Endodermal cell (in vitro differentiated cells): ENCODE results near the gene INSL4. TPM values are rescaled to one million over a fixed set of nuclear protein-coding genes. Genes with fewer than 3 reads are reported as not detected.

Source experiments
- DNase-seq: peaks from one replicate; pipeline ENCODE4 v3.0.0-alpha.2; 2017
- H3K27ac ChIP-seq: 2 replicates; pipeline ENCODE4 v1.5.1; 2013; ENCODE audit warnings: mild to moderate bottlenecking, low read depth, low read length, moderate library complexity
- H3K27me3 ChIP-seq: 2 replicates; pipeline ENCODE4 v1.6.1; 2013; ENCODE audit warnings: mild to moderate bottlenecking, low read length, moderate library complexity; ENCODE audit not compliant: insufficient read depth, control insufficient read depth, poor library complexity, severe bottlenecking
- H3K36me3 ChIP-seq: 2 replicates; pipeline ENCODE4 v1.7.0; 2013; ENCODE audit warnings: mild to moderate bottlenecking, low read length, moderate library complexity; ENCODE audit not compliant: control insufficient read depth, insufficient read depth
- H3K4me1 ChIP-seq: one replicate; pipeline ENCODE4 v1.7.0; 2013; ENCODE audit warnings: low read length; ENCODE audit not compliant: control insufficient read depth, insufficient read depth
- H3K4me3 ChIP-seq: 2 replicates; pipeline ENCODE4 v1.5.1; 2013; ENCODE audit warnings: mild to moderate bottlenecking, low read length, moderate library complexity
- H3K9ac ChIP-seq: 2 replicates; pipeline ENCODE4 v1.6.1; 2013; ENCODE audit warnings: mild to moderate bottlenecking, low read length, moderate library complexity; ENCODE audit not compliant: poor library complexity, severe bottlenecking; ENCODE audit errors: extremely low read depth
- H3K9me3 ChIP-seq: 2 replicates; pipeline ENCODE4 v1.6.1; 2013; ENCODE audit warnings: mild to moderate bottlenecking, low read length, moderate library complexity; ENCODE audit not compliant: control insufficient read depth
- H3K27ac Mint-ChIP-seq: 2 replicates; pipeline ENCODE4 v1.8.0; 2020; ENCODE audit warnings: mixed read lengths
- H3K27me3 Mint-ChIP-seq: 2 replicates; pipeline ENCODE4 v1.8.0; 2021; ENCODE audit warnings: mild to moderate bottlenecking, mixed read lengths; ENCODE audit not compliant: insufficient read depth
- H3K36me3 Mint-ChIP-seq: 2 replicates; pipeline ENCODE4 v1.8.0; 2020; ENCODE audit warnings: low read depth, mixed read lengths
- H3K4me1 Mint-ChIP-seq: 2 replicates; pipeline ENCODE4 v1.8.0; 2020; ENCODE audit warnings: mixed read lengths
- H3K4me3 Mint-ChIP-seq: 2 replicates; pipeline ENCODE4 v1.8.0; 2020; ENCODE audit warnings: mild to moderate bottlenecking, moderate library complexity, mixed read lengths
- H3K9me3 Mint-ChIP-seq: 2 replicates; pipeline ENCODE4 v1.8.0; 2020; ENCODE audit warnings: mild to moderate bottlenecking, mixed read lengths
- WGBS, 2 experiments: methylation state at CpG; one replicate each; pipeline versions ENCODE4 v1.1.5 to v1.1.7; 2013; ENCODE audit warnings: missing lambda C conversion rate in 2 of 2, mixed read lengths in 1 of 2; ENCODE audit not compliant: insufficient coverage in 1 of 2, insufficient read length in 1 of 2; 5-methylcytosine and 5-hydroxymethylcytosine counted together
- total RNA-seq, 2 donors: library from RNA; stranded (reverse); fragmentation: NEBNext Ultra II Directional in 1 of 2; extraction: Animal tissue kit (Norgen Biotek cat#: 25700) in 1 of 2; gene quantifications; 2 replicates in 1 of 2; 3 replicates in 1 of 2; pipeline ENCODE4 v1.2.1, GENCODE V29; 2021
- TF ChIP-seq, protein P1 (sequence below): fragments of 200-600 bp; sonication (generic); conservative IDR thresholded peaks from 2 replicates; pipeline ENCODE4 v1.5.0; 2021; ENCODE audit warnings: antibody characterized with exemption, mild to moderate bottlenecking

Gene INSL4
- total RNA-seq, 2 donors from 2014 or later = not detected

GRCh38 chr9:5265939-5266338 lies 34.7 kb downstream of the INSL4 start:
- H3K36me3 Mint-ChIP-seq = no peaks in the 10 kb centered on the region
- no peak overlapping the region for H3K4me3 ChIP-seq
- no peak overlapping the region for H3K27ac ChIP-seq
- H3K4me1 ChIP-seq = peaks cover 6% of the 10 kb centered on the region
- 52 to 57% methylated on average over 1 of the region's 1 CpG for WGBS, 2 experiments
- no peak overlapping the region for H3K4me3 Mint-ChIP-seq
- no peaks in the 10 kb centered on the region for H3K9me3 ChIP-seq
- no peaks in the 10 kb centered on the region for H3K27me3 ChIP-seq
- H3K4me1 Mint-ChIP-seq = peaks cover 11% of the 10 kb centered on the region
- no peak overlapping the region for H3K27ac Mint-ChIP-seq
- no peaks in the 10 kb centered on the region for H3K27me3 Mint-ChIP-seq
- TF ChIP-seq, protein P1, sequence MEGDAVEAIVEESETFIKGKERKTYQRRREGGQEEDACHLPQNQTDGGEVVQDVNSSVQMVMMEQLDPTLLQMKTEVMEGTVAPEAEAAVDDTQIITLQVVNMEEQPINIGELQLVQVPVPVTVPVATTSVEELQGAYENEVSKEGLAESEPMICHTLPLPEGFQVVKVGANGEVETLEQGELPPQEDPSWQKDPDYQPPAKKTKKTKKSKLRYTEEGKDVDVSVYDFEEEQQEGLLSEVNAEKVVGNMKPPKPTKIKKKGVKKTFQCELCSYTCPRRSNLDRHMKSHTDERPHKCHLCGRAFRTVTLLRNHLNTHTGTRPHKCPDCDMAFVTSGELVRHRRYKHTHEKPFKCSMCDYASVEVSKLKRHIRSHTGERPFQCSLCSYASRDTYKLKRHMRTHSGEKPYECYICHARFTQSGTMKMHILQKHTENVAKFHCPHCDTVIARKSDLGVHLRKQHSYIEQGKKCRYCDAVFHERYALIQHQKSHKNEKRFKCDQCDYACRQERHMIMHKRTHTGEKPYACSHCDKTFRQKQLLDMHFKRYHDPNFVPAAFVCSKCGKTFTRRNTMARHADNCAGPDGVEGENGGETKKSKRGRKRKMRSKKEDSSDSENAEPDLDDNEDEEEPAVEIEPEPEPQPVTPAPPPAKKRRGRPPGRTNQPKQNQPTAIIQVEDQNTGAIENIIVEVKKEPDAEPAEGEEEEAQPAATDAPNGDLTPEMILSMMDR = peak; percentile 73
- peak; percentile 67 for DNase-seq
- H3K36me3 ChIP-seq = no peaks in the 10 kb centered on the region
- H3K9me3 Mint-ChIP-seq = no peaks in the 10 kb centered on the region
- H3K9ac ChIP-seq = no peak overlapping the region

DNA sequence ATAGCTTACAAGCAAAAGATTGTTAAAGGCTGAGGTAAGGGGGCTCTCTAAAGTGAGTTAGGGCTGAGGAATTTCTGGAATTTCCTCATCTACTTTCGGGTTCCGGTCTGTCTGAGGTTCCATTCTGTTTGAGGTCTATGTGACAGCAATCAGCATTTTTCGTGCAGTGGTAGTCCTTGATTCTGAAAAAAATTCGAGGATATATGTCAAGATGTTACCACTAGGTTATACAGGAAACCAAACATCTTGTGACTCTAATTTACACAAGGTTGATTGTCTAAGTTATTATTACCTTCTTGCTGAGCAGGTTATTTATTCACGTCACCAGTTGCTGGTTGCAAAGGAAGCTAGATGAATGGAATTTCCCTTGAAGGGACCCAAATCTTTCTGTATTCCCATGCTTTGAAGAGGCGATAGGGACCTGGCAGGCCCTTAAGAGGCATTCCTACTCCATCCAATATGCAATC lies 38.1 kb downstream of the INSL4 start:
- DNase-seq = peak; percentile 63
- Mint-ChIP-seq H3K4me1 (peaks cover 11% of the 10 kb centered on the region), H3K9me3 (no peaks in the 10 kb centered on the region), H3K36me3 (no peaks in the 10 kb centered on the region), H3K27ac (peak overlapping the region; percentile 88), H3K4me3 (no peak overlapping the region), H3K27me3 (no peaks in the 10 kb centered on the region)
- Histone ChIP-seq H3K27ac (peak overlapping the region; percentile 42), H3K4me3 (peak overlapping the region; percentile 43), H3K9ac (no peak overlapping the region), H3K4me1 (peaks cover 6% of the 10 kb centered on the region), H3K36me3 (no peaks in the 10 kb centered on the region), H3K27me3 (no peaks in the 10 kb centered on the region), H3K9me3 (no peaks in the 10 kb centered on the region)
- WGBS, 2 experiments = 33 to 46% methylated on average over 3 to 6 of the region's 6 CpGs
- TF ChIP-seq, protein P1 = no peak

- Mint-ChIP-seq H3K36me3 (no peaks in the 10 kb centered on the region), H3K9me3 (peaks cover 3% of the 10 kb centered on the region), H3K4me3 (no peak overlapping the region), H3K27me3 (no peaks in the 10 kb centered on the region), H3K4me1 (no peaks in the 10 kb centered on the region), H3K27ac (no peak overlapping the region)
- WGBS, 2 experiments = 70 to 100% methylated on average over 2 of the region's 2 CpGs
- Histone ChIP-seq H3K9me3 (no peaks in the 10 kb centered on the region), H3K9ac (no peak overlapping the region), H3K27ac (no peak overlapping the region), H3K27me3 (no peaks in the 10 kb centered on the region), H3K4me3 (no peak overlapping the region), H3K36me3 (no peaks in the 10 kb centered on the region), H3K4me1 (no peaks in the 10 kb centered on the region)
- no peak for DNase-seq
- TF ChIP-seq, protein P1 = no peak
Observed at GRCh38 chr9:5274770-5275169, 43.6 kb downstream of the INSL4 start.
